Hematopoietic multipotent progenitor cell treated with erythropoietin and hydrocortisone succinate and interleukin-3 and kit ligand, for 8 days (in vitro differentiated cells): ENCODE measurements around the gene NDRG2.
"Not testable (repeated sequence)": the region's sequence is repeated elsewhere in the genome, so short reads cannot be mapped to it uniquely, and the experiment has no call there.

ENCODE experiments used
- DNase-seq: peaks from one replicate; pipeline ENCODE4 v3.0.0-alpha.2; 2015

NDRG2 gene

DNA sequence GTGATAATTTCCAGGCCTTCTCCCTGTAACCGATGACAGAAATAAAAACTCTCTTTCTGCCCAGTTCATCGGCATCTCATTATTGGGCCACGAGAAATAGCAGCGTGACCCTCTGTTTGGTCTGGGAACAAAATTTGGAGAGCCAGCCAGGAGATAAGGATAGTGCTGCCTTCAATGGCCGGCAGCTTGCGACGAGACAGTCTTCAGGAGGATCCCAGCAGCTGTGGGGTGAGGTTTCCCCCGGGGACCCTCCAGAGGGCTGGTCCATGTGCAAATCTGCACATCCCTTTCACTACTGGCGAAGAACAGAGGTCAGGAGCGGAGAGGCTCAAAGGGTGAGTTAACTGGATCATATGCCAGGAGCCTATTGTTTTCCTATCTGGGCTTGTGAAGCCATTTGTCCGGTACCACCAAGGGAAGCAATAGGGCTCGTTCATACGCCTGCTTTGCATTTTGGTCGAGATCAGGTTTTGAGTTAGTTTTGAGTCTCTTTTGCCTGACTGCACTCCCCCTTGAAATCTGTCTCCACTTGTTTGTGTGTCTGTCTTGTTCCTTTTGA, 21.0 kb downstream of the NDRG2 start:
- DNase-seq = no peak

DNA sequence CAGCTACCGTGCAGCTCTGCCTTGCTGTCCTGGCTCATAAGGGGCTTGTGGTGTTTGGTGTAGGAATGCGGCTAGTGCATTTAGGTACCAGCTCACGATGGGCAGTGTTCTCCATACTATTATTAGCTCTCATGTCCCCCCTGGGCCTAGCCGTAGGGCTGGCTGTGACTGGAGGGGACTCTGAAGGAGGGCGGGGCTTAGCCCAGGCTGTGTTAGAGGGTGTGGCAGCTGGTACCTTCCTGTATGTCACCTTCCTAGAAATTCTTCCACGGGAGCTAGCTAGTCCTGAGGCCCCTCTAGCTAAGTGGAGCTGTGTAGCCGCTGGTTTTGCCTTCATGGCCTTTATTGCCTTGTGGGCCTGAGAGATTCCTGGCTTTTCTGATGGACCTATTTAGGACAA, 23.6 kb downstream of the NDRG2 start:
- DNase-seq = no peak

GRCh38 chr14:20999591-20999990, 25.3 kb downstream of the NDRG2 start:
- no peak for DNase-seq

DNA sequence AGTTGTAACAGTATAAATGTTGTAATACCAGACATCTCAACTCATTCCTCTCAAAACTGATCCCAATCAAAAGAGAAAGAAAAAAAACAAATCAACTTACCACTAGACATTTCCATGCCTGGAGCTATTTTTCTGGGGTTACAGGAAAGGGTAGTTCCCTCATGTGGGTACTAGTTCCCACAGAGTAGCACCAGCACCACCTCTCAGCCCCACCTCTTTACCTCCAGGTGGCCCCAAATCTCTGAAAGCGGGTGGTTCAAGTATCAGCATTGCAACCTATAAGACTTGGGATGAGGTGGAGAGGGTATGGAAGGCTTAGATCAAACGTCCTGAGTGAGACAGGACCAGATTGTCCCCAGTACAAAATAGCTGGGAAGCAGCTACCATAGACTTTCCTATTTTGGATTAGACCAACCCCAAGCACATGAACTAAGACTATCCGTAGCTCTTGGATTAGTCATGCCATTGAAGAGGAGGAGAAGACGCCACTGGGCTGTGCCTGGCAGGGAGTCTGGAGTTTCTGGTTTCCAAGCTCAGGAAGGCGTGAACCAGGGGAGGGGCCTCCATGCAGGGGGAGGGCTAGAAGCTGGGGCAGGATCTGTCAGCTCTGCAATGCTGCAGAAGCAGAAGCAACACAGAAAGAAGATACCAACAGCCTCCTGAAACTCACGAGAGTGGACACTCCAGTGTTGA, 26.0 kb downstream of the NDRG2 start, which contains the start of gene SLC39A2:
TSS of gene SLC39A2 (plus strand) at position 620 of the 693 bp plus-strand sequence. CDS start 154 bp downstream, outside the sequence.
- no peak for DNase-seq

DNA sequence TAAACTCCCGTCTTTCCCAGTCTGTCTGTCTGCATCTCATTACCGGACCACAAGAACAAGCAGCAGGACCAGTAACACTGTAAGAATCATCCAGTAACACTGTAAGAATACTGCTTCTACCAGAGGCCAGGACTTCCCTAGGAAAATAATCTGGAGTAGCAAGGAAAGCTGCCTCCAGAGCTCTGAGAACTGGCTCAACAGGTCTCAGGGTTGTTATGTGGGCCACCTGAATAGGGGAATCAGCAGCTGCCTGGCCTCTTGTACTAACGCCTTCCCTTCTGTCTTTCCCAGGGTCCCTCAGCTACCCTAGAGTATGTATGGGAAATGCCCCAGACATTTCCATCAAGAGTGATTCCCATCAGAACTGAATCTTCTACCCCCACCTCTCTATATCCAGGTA, 26.7 kb downstream of the NDRG2 start:
- DNase-seq = no peak

GRCh38 chr14:20997564-20997963, 27.3 kb downstream of the NDRG2 start:
- DNase-seq = no peak

- DNase-seq = no peak
Measured at GRCh38 chr14:20997115-20997514, 27.7 kb downstream of the NDRG2 start.

GRCh38 chr14:20996521-20996920, 28.3 kb downstream of the NDRG2 start:
- no peak for DNase-seq

GRCh38 chr14:20989787-20990600, 34.9 kb downstream of the NDRG2 start, which contains the start of gene METTL17:
METTL17 (plus strand) TSS chr14:20989980; CDS start chr14:20990003, 23 bp downstream.
- peak; percentile 99 for DNase-seq

DNA sequence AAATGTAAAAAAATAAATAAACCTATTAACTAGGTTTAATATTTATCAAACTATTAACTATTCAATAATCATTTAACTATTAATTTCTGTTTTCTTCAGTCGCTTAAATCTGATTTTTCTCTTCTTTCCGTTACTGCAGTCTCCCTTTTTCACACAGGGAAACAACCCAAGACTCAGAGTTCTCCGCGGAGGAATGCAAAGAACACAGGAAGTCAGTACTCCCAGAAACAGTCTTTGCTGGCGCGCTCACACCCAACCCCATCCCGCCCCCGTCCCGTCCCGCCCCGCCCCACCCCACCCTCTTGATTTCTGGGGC, 35.4 kb downstream of the NDRG2 start:
- no peak for DNase-seq

DNA sequence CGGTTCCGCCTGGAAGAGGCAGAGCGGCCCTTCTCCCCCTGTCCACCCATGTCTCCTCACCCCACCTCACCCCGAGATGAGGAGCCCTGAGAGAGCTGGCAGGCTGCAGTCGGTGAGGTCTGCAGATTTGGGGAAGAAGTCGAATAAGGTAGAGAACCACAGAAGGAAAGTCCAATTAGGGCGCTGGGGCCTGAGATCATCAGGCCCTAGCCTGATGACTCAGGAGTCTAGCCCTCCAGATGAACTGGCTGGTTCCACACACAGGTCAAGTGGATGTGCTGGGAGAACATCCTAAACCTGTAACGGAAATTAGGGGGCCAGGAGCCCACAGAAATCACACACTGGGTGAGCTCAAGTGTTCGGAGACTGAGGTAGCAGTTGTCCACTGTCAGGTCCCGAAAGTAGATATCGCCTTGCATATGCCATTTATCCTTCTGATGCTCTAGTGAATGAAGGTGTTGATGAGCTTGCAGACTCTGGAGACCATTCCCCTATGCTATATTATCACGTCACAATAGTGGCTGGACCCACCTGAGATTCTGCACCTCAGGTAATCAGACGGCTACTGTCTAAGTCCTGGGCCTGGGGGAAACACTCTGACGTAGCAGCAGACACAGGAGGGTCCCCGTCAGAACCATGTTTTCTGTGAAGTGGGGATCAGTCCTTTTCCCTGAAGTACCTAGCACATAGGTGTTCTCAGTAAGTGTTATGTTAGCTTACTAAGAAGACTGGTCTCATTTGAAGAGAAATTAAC, 36.0 kb downstream of the NDRG2 start:
- peak; percentile 13 for DNase-seq

DNA sequence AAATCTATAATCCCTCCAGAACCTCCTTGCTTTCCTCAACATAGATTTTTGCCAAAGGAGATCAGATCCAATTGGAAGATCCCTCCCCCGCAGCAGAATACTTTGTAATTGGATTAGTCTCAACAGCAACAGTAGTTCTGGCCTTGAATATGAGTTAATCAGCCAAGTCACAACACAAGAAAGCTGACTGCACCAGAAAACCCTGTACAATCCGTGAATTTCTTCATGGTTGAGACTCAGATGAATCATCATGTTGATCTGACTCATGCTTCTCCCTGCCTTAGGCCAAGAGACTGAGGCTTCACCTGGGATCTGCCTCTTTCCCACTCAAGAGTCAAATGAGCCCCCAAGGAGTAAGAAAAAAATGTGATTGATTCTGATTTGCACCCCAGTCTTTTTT, 38.0 kb downstream of the NDRG2 start:
- DNase-seq = no peak

DNA sequence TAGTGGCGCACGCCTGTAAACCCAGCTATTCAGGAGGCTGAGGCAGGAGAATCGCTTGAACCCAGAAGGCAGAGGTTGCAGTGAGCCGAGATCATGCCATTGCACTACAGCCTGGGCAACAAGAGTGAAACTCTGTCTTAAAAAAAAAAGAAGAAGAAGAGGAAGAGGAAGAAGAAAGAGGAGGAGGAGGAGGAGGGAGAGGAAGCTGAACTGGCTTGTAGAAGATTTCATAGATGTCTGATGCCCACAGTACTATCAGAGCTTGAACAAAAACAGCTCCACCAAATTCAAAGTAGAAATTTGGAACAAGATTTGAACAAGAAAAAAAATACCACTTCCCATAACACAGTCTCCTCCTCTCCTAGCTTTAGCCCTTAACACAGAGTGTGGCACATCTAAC, 39.2 kb downstream of the NDRG2 start:
- DNase-seq = not testable (repeated sequence)

DNA sequence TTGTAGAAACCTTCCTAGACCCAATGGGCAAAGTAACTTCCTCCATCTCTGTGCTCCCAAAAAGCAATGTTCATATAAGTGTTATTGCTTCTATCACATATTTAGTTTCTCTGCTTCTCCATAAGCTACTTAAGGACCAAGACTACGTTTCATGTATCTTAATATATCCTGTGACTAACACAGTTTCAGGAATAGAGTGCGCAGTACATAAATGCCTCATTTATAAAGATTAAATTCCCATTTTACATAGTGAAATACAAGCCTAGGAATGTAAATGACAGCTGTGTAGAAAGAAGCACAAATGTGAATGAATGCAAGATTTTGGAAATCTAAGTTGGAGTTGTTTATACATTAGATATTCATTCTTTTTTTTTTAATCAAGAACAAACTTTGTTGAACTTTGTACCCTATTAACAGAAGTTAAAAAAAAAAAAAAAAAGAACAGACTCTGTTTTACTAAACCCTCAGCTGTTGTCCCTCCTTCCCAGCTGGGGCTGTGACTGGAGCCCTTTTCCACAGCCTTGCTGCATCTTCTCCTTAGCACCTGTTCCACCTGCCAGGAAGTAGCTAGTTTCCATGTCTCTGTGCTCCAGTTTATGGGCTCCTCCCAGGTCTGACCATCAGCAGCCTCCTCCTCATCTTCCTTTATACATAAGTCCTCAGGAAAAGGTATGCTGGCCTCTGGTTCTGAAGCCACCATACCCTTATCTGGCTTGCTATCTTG, 42.1 kb downstream of the NDRG2 start:
- no peak for DNase-seq

GRCh38 chr14:20980906-20981305, 44.0 kb downstream of the NDRG2 start:
- no peak for DNase-seq

DNA sequence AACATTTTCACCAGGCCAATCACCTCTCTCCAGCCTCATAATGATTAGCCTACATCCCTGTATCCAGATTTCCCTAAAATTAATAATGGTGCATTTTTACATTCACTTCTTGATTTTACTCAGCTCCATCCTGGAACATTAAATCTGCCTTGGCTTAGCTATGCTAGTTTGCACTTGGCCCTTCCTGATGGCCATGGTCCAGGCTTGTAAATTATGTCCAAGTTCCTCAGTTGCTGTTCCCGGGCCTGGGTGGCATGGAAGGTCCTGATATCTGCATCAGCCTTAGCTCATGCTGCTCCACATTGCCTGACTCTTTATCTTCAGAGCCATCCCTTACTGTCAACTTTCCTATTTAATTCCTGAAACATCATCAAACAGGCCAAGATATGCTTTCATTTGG, 46.2 kb downstream of the NDRG2 start:
- no peak for DNase-seq

DNA sequence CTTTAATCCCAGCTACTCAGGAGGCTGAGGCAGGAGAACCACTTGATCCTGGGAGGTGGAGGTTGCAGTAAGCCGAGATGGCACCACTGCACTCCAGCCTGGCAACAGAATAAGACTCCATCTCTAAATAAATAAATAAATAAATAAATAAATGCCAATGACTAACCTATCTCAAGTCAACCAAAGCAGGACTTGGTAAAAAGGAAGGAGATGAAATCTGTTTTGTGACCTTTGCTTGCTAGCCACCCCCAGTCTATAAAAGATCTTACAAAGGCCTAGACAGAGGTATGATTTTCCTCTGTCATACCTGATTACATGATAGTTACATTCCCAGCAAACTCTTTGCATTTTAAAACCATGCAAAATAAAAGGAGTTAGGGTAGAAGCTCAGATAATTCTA, 48.6 kb downstream of the NDRG2 start:
- DNase-seq = no peak

DNA sequence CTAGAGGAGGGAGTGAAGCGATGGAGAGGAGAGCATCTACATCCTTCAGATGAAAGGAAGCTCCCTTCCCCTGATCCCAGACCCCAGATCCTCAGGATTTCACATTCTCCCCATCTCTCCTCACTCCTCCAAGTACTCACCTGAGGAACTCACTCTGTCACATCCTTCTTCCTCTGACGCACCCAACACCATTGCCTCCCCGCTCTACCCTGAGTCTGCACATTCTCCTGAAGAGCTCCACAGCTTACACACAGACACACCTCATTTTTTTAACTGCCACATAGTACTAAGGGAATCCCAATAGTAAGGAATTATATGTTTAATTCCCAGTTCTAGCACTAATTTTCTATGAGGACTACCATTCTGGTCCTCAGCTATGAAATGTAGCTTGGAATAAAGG, 51.4 kb downstream of the NDRG2 start:
- DNase-seq = no peak

- DNase-seq = no peak
Measured at GRCh38 chr14:20971705-20972021, 53.2 kb downstream of the NDRG2 start.

GRCh38 chr14:20970983-20971704, 53.7 kb downstream of the NDRG2 start:
- DNase-seq = peak; percentile 83

- no peak for DNase-seq
Measured at GRCh38 chr14:20970647-20970982, 54.2 kb downstream of the NDRG2 start.

- DNase-seq = no peak
Measured at GRCh38 chr14:20969336-20969735, 55.5 kb downstream of the NDRG2 start.
